GM12892 (cell line): ENCODE data around the gene GTF3C1.

Experiments used
- DNase-seq: peaks from one replicate; pipeline ENCODE4 v3.0.0; 2011; ENCODE audit not compliant: insufficient read length
- FAIRE-seq: peaks from 2 replicates; lab custom pipeline; 2011; peaks lifted over from hg19 to GRCh38; lab: Jason Lieb, UNC
- POLR2A ChIP-seq: IDR thresholded peaks from 2 replicates; pipeline ENCODE4 v1.6.1; 2011; ENCODE audit warnings: low read depth, low read length, control low read depth
- POLR2AphosphoS5 ChIP-seq: IDR thresholded peaks from 2 replicates; pipeline ENCODE4 v1.6.1; 2011; ENCODE audit warnings: low read depth, low read length, control low read depth
- TAF1 ChIP-seq: IDR thresholded peaks from 2 replicates; pipeline ENCODE4 v1.6.1; 2011; ENCODE audit warnings: low read depth, mild to moderate bottlenecking, control low read depth, low read length, borderline replicate concordance

GTF3C1 gene

GRCh38 chr16:27531826-27532800 is 17.6 kb downstream of the GTF3C1 start:
- DNase-seq (no peak), FAIRE-seq (no peak)
- TF ChIP-seq POLR2A, result no peak
- no peak for TF ChIP-seq POLR2AphosphoS5
- TF ChIP-seq TAF1, result no peak

- TF ChIP-seq POLR2A (no peak), TAF1 (no peak), POLR2AphosphoS5 (no peak)
- DNase-seq, result no peak
- FAIRE-seq, result no peak
These were observed 18.5 kb downstream of the GTF3C1 start for GRCh38 chr16:27531186-27531585.

- DNase-seq (no peak), FAIRE-seq (no peak)
- TF ChIP-seq TAF1 (no peak), POLR2AphosphoS5 (no peak), POLR2A (no peak)
These were observed 19.8 kb downstream of the GTF3C1 start for GRCh38 chr16:27529962-27530361.

- no peak for TF ChIP-seq POLR2AphosphoS5
- no peak for TF ChIP-seq TAF1
- no peak for TF ChIP-seq POLR2A
- DNase-seq (no peak), FAIRE-seq (no peak)
These were observed 21.4 kb downstream of the GTF3C1 start for GRCh38 chr16:27528294-27528693.

DNA sequence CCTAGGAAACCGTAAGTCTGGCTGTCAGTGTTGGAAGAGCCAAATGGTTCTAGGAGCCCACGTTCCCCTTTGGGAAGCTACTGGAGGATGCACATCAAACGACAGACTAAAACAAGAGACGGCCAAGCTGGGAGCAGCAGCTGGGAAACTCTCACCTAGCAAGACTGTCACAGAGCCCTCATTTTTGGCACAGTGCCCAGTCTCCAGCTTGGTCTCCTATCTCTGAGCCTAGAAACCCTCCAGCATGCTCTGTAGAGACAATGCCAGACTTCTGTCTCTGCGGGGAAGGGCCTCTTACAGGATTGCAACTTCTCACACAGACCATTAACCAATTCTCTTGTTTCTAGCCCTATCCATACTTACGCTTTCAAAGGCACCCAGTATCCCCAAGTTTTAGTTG is 23.5 kb downstream of the GTF3C1 start:
- no peak for FAIRE-seq
- no peak for TF ChIP-seq TAF1
- TF ChIP-seq POLR2A, result no peak
- TF ChIP-seq POLR2AphosphoS5, result no peak
- DNase-seq, result no peak

GRCh38 chr16:27522173-27522707 is 27.5 kb downstream of the GTF3C1 start:
- TF ChIP-seq POLR2A (no peak), TAF1 (no peak), POLR2AphosphoS5 (no peak)
- FAIRE-seq (no peak), DNase-seq (no peak)

GRCh38 chr16:27520982-27521673 is 28.6 kb downstream of the GTF3C1 start:
- FAIRE-seq, result no peak
- TF ChIP-seq POLR2A (no peak), TAF1 (no peak), POLR2AphosphoS5 (no peak)

DNA sequence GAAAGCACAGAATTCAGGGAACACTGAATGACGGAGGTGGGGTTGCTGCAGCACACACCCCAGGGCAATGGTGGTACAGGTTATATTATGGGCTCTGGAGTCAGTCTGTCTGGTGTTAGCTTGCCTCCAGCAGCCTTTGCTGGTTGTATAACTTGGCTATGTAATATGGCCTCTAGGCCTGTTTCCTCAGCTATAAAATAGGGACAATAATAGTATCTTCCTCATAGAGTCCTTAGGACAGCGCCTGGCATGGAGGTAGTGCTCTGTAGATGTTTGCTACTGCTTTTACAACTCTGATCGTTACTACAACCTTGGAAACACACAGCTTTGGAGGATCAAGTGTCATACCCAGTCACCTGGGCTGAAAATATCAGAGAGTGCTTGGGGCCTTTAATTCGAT is 31.5 kb downstream of the GTF3C1 start:
- TF ChIP-seq POLR2A, result no peak
- FAIRE-seq (no peak), DNase-seq (no peak)

More at GRCh38 chr16:27520982-27521673, 28.6 kb downstream of the GTF3C1 start:
- DNase-seq, result no peak

DNA sequence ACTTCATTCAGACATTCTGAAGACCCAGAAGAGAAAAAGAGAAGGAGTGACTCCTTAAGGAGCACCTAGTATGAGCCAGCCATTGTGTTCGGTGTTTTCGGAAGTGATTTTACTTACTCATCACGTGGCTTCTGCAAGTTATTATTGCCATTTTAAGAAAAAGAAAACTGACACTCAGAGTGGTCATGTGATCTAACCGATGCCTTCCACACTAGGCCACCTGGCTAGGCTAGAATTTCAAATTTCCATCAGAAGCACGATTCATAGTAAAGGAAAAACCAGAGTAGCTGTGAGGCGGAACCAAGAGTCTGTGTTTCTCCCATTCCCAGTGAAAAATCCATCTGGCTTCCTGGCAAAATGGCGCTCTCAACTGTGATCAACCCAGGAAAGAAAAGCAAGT is 32.0 kb downstream of the GTF3C1 start:
- no peak for DNase-seq
- TF ChIP-seq POLR2A, result no peak
- FAIRE-seq, result no peak

DNA sequence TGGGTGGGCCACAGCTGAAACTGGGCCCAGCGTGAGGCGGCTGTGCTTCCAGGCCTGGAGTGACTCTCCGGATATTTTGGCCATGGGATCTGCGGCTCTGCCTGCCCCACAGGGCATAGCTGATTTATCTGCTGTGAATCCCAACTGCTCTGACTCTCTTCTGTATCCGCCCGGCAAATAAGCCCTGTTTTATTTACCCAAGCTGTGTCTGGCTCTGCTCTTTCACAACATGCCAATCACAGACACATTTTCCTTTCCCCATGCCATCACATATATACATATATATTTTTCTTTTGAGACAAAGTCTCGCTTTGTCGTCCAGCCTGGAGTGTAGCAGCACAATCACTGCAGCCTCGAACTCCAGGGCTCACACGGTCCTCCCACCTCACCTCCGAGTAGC is 33.3 kb downstream of the GTF3C1 start:
- FAIRE-seq (no peak), DNase-seq (no peak)
- TF ChIP-seq POLR2A (no peak), TAF1 (no peak), POLR2AphosphoS5 (no peak)

DNA sequence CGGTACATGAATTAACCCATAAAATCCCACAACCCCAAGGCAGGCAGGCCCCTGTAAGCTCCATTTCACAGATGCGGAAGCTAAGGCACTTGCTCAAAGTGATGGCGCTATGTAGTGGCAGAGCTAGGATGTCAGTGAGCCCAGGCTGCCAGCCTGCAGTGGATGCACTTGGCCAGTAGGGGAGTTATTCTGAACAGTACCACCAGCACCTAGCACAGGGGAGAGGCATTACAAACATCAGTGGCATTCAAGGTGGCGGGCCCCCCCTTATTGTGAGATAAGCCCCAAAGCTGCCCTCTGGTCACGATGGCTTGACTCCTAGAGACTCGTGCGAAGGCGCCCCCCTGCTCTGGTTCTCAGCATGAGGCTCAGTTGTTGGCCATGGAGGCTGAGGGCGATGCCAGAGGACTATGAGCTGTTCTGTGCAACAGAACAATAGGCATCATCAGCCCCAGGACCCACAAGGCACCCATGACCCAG is 33.8 kb downstream of the GTF3C1 start:
- TF ChIP-seq POLR2A (no peak), POLR2AphosphoS5 (no peak), TAF1 (no peak)
- DNase-seq (peak; percentile 57), FAIRE-seq (peak; percentile 30)
